Lower leg skin (tissue), 4 donors: Measurements from ENCODE around the gene DPP8. TPM values are rescaled to one million over a fixed set of nuclear protein-coding genes. Genes with fewer than 3 reads are reported as not detected.
"Not testable (repeated sequence)": the region's sequence is repeated elsewhere in the genome, so short reads cannot be mapped to it uniquely, and the experiment has no call there.

Experiments
- DNase-seq, 2 donors: peaks; one replicate each; pipeline ENCODE4 v3.0.0-alpha.2; 2019; ENCODE audit warnings: low spot score in 2 of 2
- H3K4me3 ChIP-seq: fragments of 200-600 bp; sonication (generic); 2 replicates; pipeline ENCODE4 v1.5.1; 2017; ENCODE audit warnings: mild to moderate bottlenecking, low read depth; ENCODE audit not compliant: poor library complexity, severe bottlenecking
- POLR2A ChIP-seq, 2 donors: fragments of 450-650 bp; IDR thresholded peaks; one replicate each; pipeline ENCODE4 v1.6.1; 2016 to 2017; ENCODE audit warnings: antibody characterized with exemption in 2 of 2, mild to moderate bottlenecking in 1 of 2, moderate library complexity in 1 of 2
- WGBS, 2 donors: methylation state at CpG; one replicate each; pipeline ENCODE4 v1.1.5; 2018; 5-methylcytosine and 5-hydroxymethylcytosine counted together
- intact Hi-C: fragments of 100-400 bp; cut with DNase I; formaldehyde crosslinking; loops from one replicate; pipeline ENCODE4 v1.15.0; 2023; ENCODE audit warnings: low total_unique reads
- total RNA-seq, 4 donors: library from RNA; depleted of rRNA; stranded (reverse); fragments of >200 nt; gene quantifications; one replicate each; pipeline ENCODE4 v1.1.0, GENCODE V29; 2016
- TF ChIP-seq, protein P1 (sequence below), 3 donors: fragments of 450-650 bp; IDR thresholded peaks; one replicate each; pipeline ENCODE4 v1.5.1; 2016; ENCODE audit warnings: antibody characterized with exemption in 3 of 3, mild to moderate bottlenecking in 3 of 3, moderate library complexity in 2 of 3

DPP8 gene
- total RNA-seq, 4 donors from 2014 or later = 23.3 to 35.4 (median 31.1) TPM

DNA sequence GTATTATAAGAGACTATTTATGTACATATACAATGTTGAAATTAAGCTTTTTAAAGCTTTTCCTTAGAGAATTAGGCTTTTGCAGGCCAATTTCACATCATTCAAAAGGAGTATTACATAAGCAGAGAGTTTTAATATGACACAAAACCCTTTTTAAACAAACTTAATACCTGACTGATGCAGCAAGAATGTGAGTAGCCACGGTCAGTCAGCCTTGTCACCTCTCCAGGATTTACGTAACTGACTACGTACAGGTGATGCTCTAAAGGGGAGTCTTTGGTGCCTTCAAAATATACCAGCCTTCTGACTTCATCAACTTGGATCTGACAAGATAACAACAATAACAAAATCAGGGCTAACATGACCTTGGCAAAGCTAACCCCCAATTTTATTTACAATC is 50.6 kb downstream of the DPP8 start:
- WGBS, 2 donors = 94 to 97% methylated on average over 3 of the region's 3 CpGs
- no peak for DNase-seq
- intact Hi-C loops = no loop called here

DNA sequence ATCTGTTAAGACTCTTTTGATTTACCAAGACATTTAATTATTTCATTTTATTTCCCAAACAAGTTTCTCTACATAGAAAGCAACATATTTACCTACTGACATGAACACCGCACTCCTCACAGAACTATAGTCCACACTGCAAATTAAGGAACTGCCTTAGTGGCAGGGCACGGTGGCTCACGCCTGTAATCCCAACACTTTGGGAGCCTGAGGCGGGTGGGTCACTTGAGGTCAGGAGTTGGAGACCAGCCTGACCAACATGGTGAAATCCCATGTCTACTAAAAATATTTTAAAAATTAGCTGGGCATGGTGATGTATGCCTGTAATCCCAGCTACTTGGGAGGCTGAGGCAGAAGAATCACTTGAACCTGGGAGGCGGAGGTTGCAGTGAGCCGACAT is 54.4 kb downstream of the DPP8 start:
- intact Hi-C loops = not testable (repeated sequence)
- WGBS, 2 donors = 97% methylated on average over 6 of the region's 6 CpGs

More for the DNA sequence above, 50.6 kb downstream of the DPP8 start:
- TF ChIP-seq, protein P1, sequence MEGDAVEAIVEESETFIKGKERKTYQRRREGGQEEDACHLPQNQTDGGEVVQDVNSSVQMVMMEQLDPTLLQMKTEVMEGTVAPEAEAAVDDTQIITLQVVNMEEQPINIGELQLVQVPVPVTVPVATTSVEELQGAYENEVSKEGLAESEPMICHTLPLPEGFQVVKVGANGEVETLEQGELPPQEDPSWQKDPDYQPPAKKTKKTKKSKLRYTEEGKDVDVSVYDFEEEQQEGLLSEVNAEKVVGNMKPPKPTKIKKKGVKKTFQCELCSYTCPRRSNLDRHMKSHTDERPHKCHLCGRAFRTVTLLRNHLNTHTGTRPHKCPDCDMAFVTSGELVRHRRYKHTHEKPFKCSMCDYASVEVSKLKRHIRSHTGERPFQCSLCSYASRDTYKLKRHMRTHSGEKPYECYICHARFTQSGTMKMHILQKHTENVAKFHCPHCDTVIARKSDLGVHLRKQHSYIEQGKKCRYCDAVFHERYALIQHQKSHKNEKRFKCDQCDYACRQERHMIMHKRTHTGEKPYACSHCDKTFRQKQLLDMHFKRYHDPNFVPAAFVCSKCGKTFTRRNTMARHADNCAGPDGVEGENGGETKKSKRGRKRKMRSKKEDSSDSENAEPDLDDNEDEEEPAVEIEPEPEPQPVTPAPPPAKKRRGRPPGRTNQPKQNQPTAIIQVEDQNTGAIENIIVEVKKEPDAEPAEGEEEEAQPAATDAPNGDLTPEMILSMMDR (IDR thresholded peaks at IDR 0.05) = no peak
- no peak for TF ChIP-seq POLR2A (IDR thresholded peaks at IDR 0.05)
- H3K4me3 ChIP-seq = no peak overlapping the region

DNA sequence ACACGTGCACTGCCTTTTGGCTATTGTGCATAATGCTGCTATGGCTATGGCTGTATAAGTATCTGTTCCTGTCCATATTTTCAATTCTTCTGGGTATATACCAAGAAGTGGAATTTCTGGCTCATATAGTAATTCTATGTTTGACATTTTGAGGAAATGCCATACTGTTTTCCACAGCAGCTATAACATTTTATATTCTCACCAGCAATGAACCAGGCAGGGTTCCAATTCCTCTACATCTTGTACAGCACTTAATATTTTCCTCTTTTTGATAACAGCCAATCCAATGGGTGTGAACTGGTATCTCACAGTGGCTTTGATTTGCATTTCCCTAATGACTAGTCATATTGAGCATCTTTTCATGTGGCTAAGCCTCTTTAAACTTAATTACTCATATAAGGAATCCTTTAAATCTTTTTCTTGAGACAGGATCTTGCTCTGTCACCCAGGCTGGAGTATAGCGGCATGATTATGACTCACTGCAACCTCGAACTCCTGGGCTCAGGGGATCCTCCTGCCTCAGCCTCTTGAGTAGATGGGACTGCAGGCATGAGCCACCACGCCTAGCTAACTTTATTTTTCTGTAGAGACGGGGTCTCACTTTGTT is 56.6 kb downstream of the DPP8 start:
- no peak for TF ChIP-seq POLR2A (IDR thresholded peaks at IDR 0.05)
- TF ChIP-seq, protein P1 (IDR thresholded peaks at IDR 0.05) = no peak
- WGBS, 2 donors = 81 to 92% methylated on average over 5 of the region's 5 CpGs
- no peak for DNase-seq
- intact Hi-C loops = no loop called here
- H3K4me3 ChIP-seq = no peak overlapping the region

More for the DNA sequence above, 54.4 kb downstream of the DPP8 start:
- DNase-seq, H3K4me3 ChIP-seq: not testable (repeated sequence)

DNA sequence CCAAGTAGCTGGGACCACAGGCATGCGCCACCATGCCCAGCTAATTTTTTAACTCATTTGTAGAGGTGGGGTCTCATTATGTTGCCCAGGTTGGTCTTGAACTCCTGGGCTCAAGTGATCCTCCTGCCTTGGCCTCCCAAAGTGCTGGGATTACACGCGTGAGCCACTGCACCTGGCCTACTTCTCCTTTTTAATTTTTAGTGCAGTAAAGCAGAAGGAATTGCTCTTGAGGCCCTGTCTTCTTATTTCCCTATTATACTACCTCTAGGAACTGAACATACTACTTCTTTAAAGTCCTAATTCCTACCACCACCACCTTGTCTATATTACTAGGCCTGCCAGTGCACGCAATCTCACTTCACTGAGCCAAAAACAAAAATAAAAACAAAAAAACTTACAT is 62.2 kb downstream of the DPP8 start:
- WGBS, 2 donors = 94 to 95% methylated on average over 4 of the region's 4 CpGs
- intact Hi-C loops, H3K4me3 ChIP-seq, DNase-seq: not testable (repeated sequence)

DNA sequence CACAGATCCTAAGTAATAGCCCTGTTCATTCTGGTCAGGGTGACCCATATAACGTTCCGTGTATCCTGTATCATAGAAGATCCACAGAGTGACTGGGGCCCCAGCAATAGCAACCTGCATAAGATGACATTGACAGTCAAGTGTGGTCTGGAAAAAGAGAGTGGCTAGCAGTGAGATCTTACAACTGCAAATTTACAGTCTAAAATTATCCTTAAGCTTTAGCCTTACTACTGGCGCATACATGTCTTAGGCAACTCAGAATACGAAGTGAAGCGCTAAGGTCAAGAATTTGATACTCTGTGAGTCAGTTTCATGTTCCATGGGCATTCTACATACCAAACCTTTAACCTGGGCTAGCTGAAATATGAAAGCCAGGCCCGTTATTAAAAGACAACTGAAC is 65.5 kb downstream of the DPP8 start:
- intact Hi-C loops = no loop called here
- no peak for DNase-seq
- WGBS, 2 donors = 93% methylated on average over 6 of the region's 6 CpGs
- no peak overlapping the region for H3K4me3 ChIP-seq
- no peak for TF ChIP-seq POLR2A (IDR thresholded peaks at IDR 0.05)
- TF ChIP-seq, protein P1 (IDR thresholded peaks at IDR 0.05) = no peak

DNA sequence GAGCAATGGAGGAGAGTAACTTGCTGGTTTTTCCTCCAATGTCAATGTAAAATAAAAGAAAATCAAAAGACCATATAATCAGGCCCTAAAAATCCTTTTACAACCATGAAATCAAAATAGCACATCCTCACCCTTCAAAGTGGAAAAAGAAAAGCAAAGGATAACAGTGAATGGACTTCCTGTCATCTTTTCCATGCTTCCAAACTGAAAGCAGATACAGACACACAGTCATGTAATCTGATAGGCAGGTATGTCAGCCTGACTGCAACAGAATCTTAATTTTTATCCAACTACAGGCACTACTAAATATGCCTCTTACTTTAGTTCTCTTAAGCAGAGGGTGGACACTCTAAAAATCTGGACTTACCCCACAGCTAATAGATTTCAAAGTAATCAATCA is 66.9 kb downstream of the DPP8 start:
- no peak for DNase-seq
- intact Hi-C loops = no loop called here
- TF ChIP-seq, protein P1 (IDR thresholded peaks at IDR 0.05) = no peak
- TF ChIP-seq POLR2A (IDR thresholded peaks at IDR 0.05) = no peak
- H3K4me3 ChIP-seq = no peak overlapping the region

DNA sequence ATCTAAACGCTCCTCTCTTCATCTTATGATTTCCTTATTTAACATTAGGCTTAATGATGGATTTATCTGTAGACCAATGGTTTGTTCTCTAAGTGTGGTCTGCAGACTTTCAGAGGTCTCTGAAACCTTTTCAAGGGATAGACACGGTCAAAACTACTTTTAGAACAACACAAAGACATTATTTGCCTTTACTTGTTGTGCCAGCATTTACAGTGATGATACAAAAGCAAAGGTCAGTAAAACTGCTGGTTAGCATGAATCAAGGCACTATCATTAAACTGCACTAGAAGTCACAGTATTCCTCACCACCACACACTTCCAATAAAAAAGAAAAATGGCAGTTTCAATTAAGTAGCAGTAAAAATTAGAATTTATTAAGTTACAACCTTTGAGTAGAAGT is 70.3 kb downstream of the DPP8 start:
- 89 to 95% methylated on average over 2 of the region's 2 CpGs for WGBS, 2 donors
- TF ChIP-seq POLR2A (IDR thresholded peaks at IDR 0.05) = no peak
- TF ChIP-seq, protein P1 (IDR thresholded peaks at IDR 0.05) = no peak
- intact Hi-C loops = no loop called here
- no peak for DNase-seq
- no peak overlapping the region for H3K4me3 ChIP-seq
